GM18858 (cell line): ENCODE data around the gene TNRC6A.
A peak's percentile ranks its signal among the peaks of the same experiment; 100 is the strongest.
"Not testable (repeated sequence)": the region's sequence is repeated elsewhere in the genome, so short reads cannot be mapped to it uniquely, and the experiment has no call there.

Source experiments
- ATAC-seq: cut with Tn5 transposase; IDR thresholded peaks from one replicate; pipeline ENCODE4 v1.9.1; 2021; ENCODE audit not compliant: unreplicated experiment

TNRC6A gene

GRCh38 chr16:24729243-24729950 is at the start of gene TNRC6A:
Gene TNRC6A (plus strand): TSS chr16:24729651. CDS start chr16:24729842, 191 bp downstream.
- peak; percentile 70 for ATAC-seq

- no peak for ATAC-seq
These were observed 47.7 kb upstream of the TNRC6A start for GRCh38 chr16:24681793-24682192.

GRCh38 chr16:24683250-24683649 is 46.2 kb upstream of the TNRC6A start:
- no peak for ATAC-seq

- no peak for ATAC-seq
These were observed 45.5 kb upstream of the TNRC6A start for GRCh38 chr16:24683847-24684493.

GRCh38 chr16:24685539-24686432 is 43.7 kb upstream of the TNRC6A start:
- no peak for ATAC-seq

GRCh38 chr16:24686678-24687077 is 42.8 kb upstream of the TNRC6A start:
- no peak for ATAC-seq

- ATAC-seq: no peak
These were observed 41.1 kb upstream of the TNRC6A start for GRCh38 chr16:24688359-24688758.

- ATAC-seq: no peak
These were observed 40.3 kb upstream of the TNRC6A start for GRCh38 chr16:24689128-24689527.

GRCh38 chr16:24692854-24693253 is 36.6 kb upstream of the TNRC6A start:
- ATAC-seq: no peak

- ATAC-seq: no peak
These were observed 34.5 kb upstream of the TNRC6A start for GRCh38 chr16:24694931-24695330.

GRCh38 chr16:24696699-24697098 is 32.8 kb upstream of the TNRC6A start:
- no peak for ATAC-seq

GRCh38 chr16:24698308-24698707 is 31.1 kb upstream of the TNRC6A start:
- no peak for ATAC-seq

- no peak for ATAC-seq
These were observed 30.2 kb upstream of the TNRC6A start for GRCh38 chr16:24699151-24699723.

GRCh38 chr16:24700549-24701392 is 28.7 kb upstream of the TNRC6A start:
- no peak for ATAC-seq

- ATAC-seq: no peak
These were observed 27.9 kb upstream of the TNRC6A start for GRCh38 chr16:24701521-24701951.

GRCh38 chr16:24707760-24708159 is 21.7 kb upstream of the TNRC6A start:
- ATAC-seq: not testable (repeated sequence)

- ATAC-seq: no peak
These were observed 16.1 kb upstream of the TNRC6A start for GRCh38 chr16:24713379-24713778.

GRCh38 chr16:24717411-24717810 is 12.0 kb upstream of the TNRC6A start:
- ATAC-seq: no peak

GRCh38 chr16:24718967-24719521 is 10.4 kb upstream of the TNRC6A start:
- no peak for ATAC-seq

GRCh38 chr16:24721830-24722238 is 7.6 kb upstream of the TNRC6A start:
- ATAC-seq: no peak
